GM19452 (cell line): ENCODE results near the gene OLFM3.

ENCODE experiments used
- ATAC-seq: cut with Tn5 transposase; IDR thresholded peaks from one replicate; pipeline ENCODE4 v1.9.1; 2021; ENCODE audit not compliant: unreplicated experiment

Gene OLFM3

GRCh38 chr1:101852936-101853335, 143.8 kb downstream of the OLFM3 start:
- no peak for ATAC-seq

GRCh38 chr1:101849356-101849755, 147.4 kb downstream of the OLFM3 start:
- ATAC-seq: no peak

GRCh38 chr1:101847626-101848025, 149.1 kb downstream of the OLFM3 start:
- ATAC-seq: no peak

- ATAC-seq: no peak
These were observed 149.9 kb downstream of the OLFM3 start for GRCh38 chr1:101846820-101847219.

GRCh38 chr1:101843160-101843559, 153.6 kb downstream of the OLFM3 start:
- no peak for ATAC-seq

- no peak for ATAC-seq
These were observed 154.9 kb downstream of the OLFM3 start for GRCh38 chr1:101841824-101842223.

GRCh38 chr1:101835988-101836387, 160.7 kb downstream of the OLFM3 start:
- ATAC-seq: no peak

- ATAC-seq: no peak
These were observed 163.4 kb downstream of the OLFM3 start for GRCh38 chr1:101833312-101833711.

GRCh38 chr1:101826416-101826815, 170.3 kb downstream of the OLFM3 start:
- ATAC-seq: no peak

GRCh38 chr1:101820071-101820470, 176.7 kb downstream of the OLFM3 start:
- ATAC-seq: no peak

GRCh38 chr1:101816262-101816661, 180.5 kb downstream of the OLFM3 start:
- no peak for ATAC-seq

- no peak for ATAC-seq
These were observed 198.3 kb downstream of the OLFM3 start for GRCh38 chr1:101798417-101798816.

GRCh38 chr1:101797722-101798121, 199.0 kb downstream of the OLFM3 start:
- ATAC-seq: no peak

GRCh38 chr1:101781201-101781831, 215.4 kb downstream of the OLFM3 start:
- ATAC-seq: no peak

GRCh38 chr1:101769520-101769919, 227.2 kb downstream of the OLFM3 start:
- ATAC-seq: no peak

GRCh38 chr1:101757985-101758384, 238.7 kb downstream of the OLFM3 start:
- no peak for ATAC-seq

GRCh38 chr1:101756411-101756810, 240.3 kb downstream of the OLFM3 start:
- ATAC-seq: no peak
